Measurements from ENCODE around the gene BRD2. TPM values are rescaled to one million over a fixed set of nuclear protein-coding genes. Genes with fewer than 3 reads are reported as not detected.

BRD2 gene
- total and polyA plus RNA-seq, 9 of the 15 experiments (the other 6 are each of a cell fraction or from before 2014, with no cell fraction given), result 19.0 to 252 (median 181) TPM

- TF ChIP-seq ATF2 (CRISPR knock-in tag; IDR thresholded peaks at IDR 0.05), result no peak
- TF ChIP-seq ZNF75A (CRISPR knock-in tag; IDR thresholded peaks at IDR 0.05), result no peak
- no peak for TF ChIP-seq ZNF3 (CRISPR knock-in tag; IDR thresholded peaks at IDR 0.05)
- no peak for TF ChIP-seq ZNF707 (CRISPR knock-in tag; conservative IDR thresholded peaks at IDR 0.05)
- no peak for TF ChIP-seq CUX1 (CRISPR knock-in tag; IDR thresholded peaks at IDR 0.05)
- no peak for TF ChIP-seq CAMTA2 (CRISPR knock-in tag; conservative IDR thresholded peaks at IDR 0.05)
- TF ChIP-seq RREB1 (CRISPR knock-in tag; IDR thresholded peaks at IDR 0.05), result no peak
- no peak for TF ChIP-seq SMC3 (conservative IDR thresholded peaks at IDR 0.05; ENCODE audit: insufficient read depth, low read depth, low read length)
- TF ChIP-seq ZBTB26 (CRISPR knock-in tag; IDR thresholded peaks at IDR 0.05), result no peak; the same call in 1 of the 2 replicates
- TF ChIP-seq ZKSCAN8 (CRISPR knock-in tag; IDR thresholded peaks at IDR 0.05), result no peak
These were observed 5.0 kb downstream of the BRD2 start (continued) for GRCh38 chr6:32973144-32974015.

All from K562 (cell line).